ENCODE data around the gene USP54. TPM values are rescaled to one million over a fixed set of nuclear protein-coding genes. Genes with fewer than 3 reads are reported as not detected.
A peak's percentile ranks its signal among the peaks of the same experiment; 100 is the strongest.

USP54 gene
- total and polyA plus RNA-seq, 9 of the 15 experiments (the other 6 are each of a cell fraction or from before 2014, with no cell fraction given): 3.8 to 40.1 (median 16.9) TPM

- TF ChIP-seq MECOM (CRISPR knock-in tag; IDR thresholded peaks at IDR 0.05): no peak
- TF ChIP-seq CREB1 (IDR thresholded peaks at IDR 0.05): no peak
- peak; percentile 70 for TF ChIP-seq CREB1 (CRISPR knock-in tag; IDR thresholded peaks at IDR 0.05)
- TF ChIP-seq GTF2A2 (tag; IDR thresholded peaks at IDR 0.05): no peak
- TF ChIP-seq ZNF764 (CRISPR knock-in tag; IDR thresholded peaks at IDR 0.05; ENCODE audit: low read depth): no peak
- no peak for TF ChIP-seq E2F4 (CRISPR knock-in tag; IDR thresholded peaks at IDR 0.05; ENCODE audit: low read depth)
- no peak for TF ChIP-seq ZNF217 (CRISPR knock-in tag; IDR thresholded peaks at IDR 0.05)
- no peak for TF ChIP-seq CBX8 (IDR thresholded peaks at IDR 0.05; ENCODE audit: borderline replicate concordance, extremely low read depth, low read depth, low read length, poor library complexity, severe bottlenecking)
- TF ChIP-seq ZNF174 (CRISPR knock-in tag; IDR thresholded peaks at IDR 0.05): no peak
- TF ChIP-seq FOS (IDR thresholded peaks at IDR 0.05; ENCODE audit: extremely low read depth, insufficient read length): no peak
- no peak for TF ChIP-seq ZNF165 (CRISPR knock-in tag; IDR thresholded peaks at IDR 0.05; ENCODE audit: borderline replicate concordance)
- TF ChIP-seq ZNF511 (CRISPR knock-in tag; IDR thresholded peaks at IDR 0.05): peak; percentile 89
- no peak for TF ChIP-seq ATF1 (CRISPR knock-in tag; IDR thresholded peaks at IDR 0.05)
- TF ChIP-seq ATF1 (tag; IDR thresholded peaks at IDR 0.05): no peak; the same call in 1 of the 2 replicates
- TF ChIP-seq ZHX1 (conservative IDR thresholded peaks at IDR 0.05; ENCODE audit: low read length): no peak
- TF ChIP-seq BCOR (IDR thresholded peaks at IDR 0.05): 0 out of 2 replicates have a peak, but pooled peaks have one; percentile 51
- TF ChIP-seq ZNF232 (CRISPR knock-in tag; IDR thresholded peaks at IDR 0.05): peak; percentile 89
- no peak for TF ChIP-seq NONO (IDR thresholded peaks at IDR 0.05; ENCODE audit: low read depth in 2 of 2, low read length in 1 of 2)
- 0 out of 2 replicates have a peak, but pooled peaks have one; percentile 3 for TF ChIP-seq ZNF512 (tag; IDR thresholded peaks at IDR 0.05)
- peak; percentile 6 for TF ChIP-seq MEIS2 (IDR thresholded peaks at IDR 0.05; ENCODE audit: partially characterized antibody)
- TF ChIP-seq NKRF (IDR thresholded peaks at IDR 0.05; ENCODE audit: borderline replicate concordance): peak; percentile 90; the same call in 1 of the 2 replicates
These were observed 95.8 kb downstream of the USP54 start (continued) for GRCh38 chr10:73495226-73495883.

All from K562 (cell line).